CD14-positive monocyte (primary cell): Measurements from ENCODE around the gene SPESP1. TPM values are rescaled to one million over a fixed set of nuclear protein-coding genes. Genes with fewer than 3 reads are reported as not detected.

Experiments
- DNase-seq, 3 donors: peaks; one replicate each; pipeline ENCODE4 v3.0.0-alpha.2; 2011 to 2022
- H2AFZ ChIP-seq: 2 replicates; pipeline ENCODE4 v1.6.0; 2012; ENCODE audit warnings: mild to moderate bottlenecking, low read depth, low read length, inconsistent platforms; ENCODE audit not compliant: insufficient read depth, poor library complexity, severe bottlenecking
- H3K27ac ChIP-seq, 2 donors: 1 replicate in 1 of 2; 2 replicates in 1 of 2; pipeline ENCODE4 v1.5.1; 2012 to 2013; ENCODE audit warnings: low read length in 2 of 2, control low read depth in 1 of 2, inconsistent platforms in 1 of 2, low read depth in 1 of 2, mild to moderate bottlenecking in 1 of 2
- H3K27me3 ChIP-seq, 2 donors: one replicate each; pipeline versions ENCODE4 v1.6.0 to v1.6.1; 2011 to 2013; ENCODE audit warnings: low read length in 2 of 2; ENCODE audit not compliant: control insufficient read depth in 2 of 2, insufficient read depth in 2 of 2
- H3K36me3 ChIP-seq, 2 donors: replicated peaks in 1 of 2; 1 replicate in 1 of 2; 2 replicates in 1 of 2; pipeline versions ENCODE4 v1.5.1 to v1.6.1; 2012 to 2013; ENCODE audit warnings: low read length in 2 of 2, control low read depth in 1 of 2, inconsistent platforms in 1 of 2, mild to moderate bottlenecking in 1 of 2; ENCODE audit not compliant: insufficient read depth in 2 of 2, control insufficient read depth in 1 of 2
- H3K4me1 ChIP-seq, 2 donors: 1 replicate in 1 of 2; 2 replicates in 1 of 2; pipeline versions ENCODE4 v1.5.1 to v1.6.1; 2012 to 2013; ENCODE audit warnings: low read length in 2 of 2, control low read depth in 1 of 2, inconsistent platforms in 1 of 2, mild to moderate bottlenecking in 1 of 2, moderate library complexity in 1 of 2; ENCODE audit not compliant: insufficient read depth in 2 of 2, control insufficient read depth in 1 of 2
- H3K4me2 ChIP-seq: replicated peaks from 2 replicates; pipeline ENCODE3; 2012; ENCODE audit warnings: low read length, moderate library complexity, mild to moderate bottlenecking; ENCODE audit not compliant: poor library complexity, severe bottlenecking; ENCODE audit errors: extremely low read depth
- H3K4me3 ChIP-seq, 3 experiments: fragments of 200-600 bp in 1 of 3; sonication (generic) in 1 of 3; replicated peaks in 1 of 3; 1 replicate in 2 of 3; 2 replicates in 1 of 3; pipeline ENCODE4 v1.5.1; 2011 to 2013; ENCODE audit warnings: low read length in 3 of 3, mild to moderate bottlenecking in 3 of 3, control low read depth in 2 of 3, low read depth in 2 of 3, inconsistent platforms in 1 of 3, moderate library complexity in 1 of 3
- H3K79me2 ChIP-seq: 2 replicates; pipeline ENCODE4 v1.6.0; 2012; ENCODE audit warnings: mild to moderate bottlenecking, control low read depth, inconsistent platforms, low read length, moderate library complexity; ENCODE audit not compliant: insufficient read depth
- H3K9ac ChIP-seq: 2 replicates; pipeline ENCODE4 v1.6.0; 2017; ENCODE audit warnings: low read length, mild to moderate bottlenecking; ENCODE audit not compliant: insufficient read depth, poor library complexity, severe bottlenecking
- H3K9me3 ChIP-seq, 2 donors: replicated peaks in 1 of 2; 1 replicate in 1 of 2; 2 replicates in 1 of 2; pipeline versions ENCODE4 v1.5.1 to v1.6.1; 2012 to 2013; ENCODE audit warnings: low read length in 2 of 2, control low read depth in 1 of 2; ENCODE audit not compliant: control insufficient read depth in 1 of 2, insufficient read depth in 1 of 2
- H4K20me1 ChIP-seq: 2 replicates; pipeline ENCODE4 v1.6.0; 2012; ENCODE audit warnings: mild to moderate bottlenecking, low read length, control low read depth, moderate library complexity; ENCODE audit not compliant: insufficient read depth
- H3K27ac Mint-ChIP-seq, 7 donors: one replicate each; pipeline ENCODE4 v1.8.0; 2020; ENCODE audit warnings: mild to moderate bottlenecking in 7 of 7, mixed read lengths in 7 of 7, moderate library complexity in 6 of 7, inconsistent platforms in 2 of 7
- H3K27me3 Mint-ChIP-seq, 3 donors: one replicate each; pipeline ENCODE4 v1.8.0; 2021 to 2022; ENCODE audit warnings: low read depth in 3 of 3, mild to moderate bottlenecking in 3 of 3, mixed read lengths in 3 of 3, moderate library complexity in 3 of 3, inconsistent platforms in 1 of 3
- H3K36me3 Mint-ChIP-seq, 2 donors: one replicate each; pipeline ENCODE4 v1.8.0; 2020; ENCODE audit warnings: mixed read lengths in 2 of 2, inconsistent platforms in 1 of 2, mild to moderate bottlenecking in 1 of 2
- H3K4me1 Mint-ChIP-seq: one replicate; pipeline ENCODE4 v1.8.0; 2020; ENCODE audit warnings: mild to moderate bottlenecking, mixed read lengths
- H3K4me3 Mint-ChIP-seq, 2 donors: one replicate each; pipeline ENCODE4 v1.8.0; 2020; ENCODE audit warnings: mild to moderate bottlenecking in 2 of 2, mixed read lengths in 2 of 2, moderate library complexity in 1 of 2
- H3K9me3 Mint-ChIP-seq, 7 donors: one replicate each; pipeline ENCODE4 v1.8.0; 2020 to 2022; ENCODE audit warnings: mixed read lengths in 7 of 7, mild to moderate bottlenecking in 6 of 7, moderate library complexity in 6 of 7, inconsistent platforms in 2 of 7
- WGBS: methylation state at CpG from one replicate; pipeline ENCODE4 v1.1.5; 2013; ENCODE audit warnings: missing lambda C conversion rate; ENCODE audit not compliant: insufficient coverage; 5-methylcytosine and 5-hydroxymethylcytosine counted together
- intact Hi-C, 2 donors: fragments of 100-400 bp; cut with micrococcal nuclease; formaldehyde crosslinking; loops; one replicate each; pipeline versions ENCODE4 v1.15.0 to v1.15.1; 2023
- polyA plus RNA-seq, 3 donors: library from polyadenylated mRNA; depleted of rRNA in 1 of 3; unstranded in 2 of 3; stranded (reverse) in 1 of 3; fragments of 300-500 nt in 2 of 3; fragments of >200 nt in 1 of 3; fragmentation: Illumina TruSeq in 2 of 3; gene quantifications; 1 replicate in 2 of 3; 2 replicates in 1 of 3; pipeline ENCODE4 v1.2.3, GENCODE V29; 2012 to 2021
- TF ChIP-seq, protein P1 (sequence below): fragments of 200-600 bp; IDR thresholded peaks from one replicate; pipeline ENCODE4 v1.8.0; 2022; ENCODE audit warnings: antibody characterized with exemption, mild to moderate bottlenecking

SPESP1 gene
- polyA plus RNA-seq, 3 donors: 0.17 to 0.86 (median 0.47) TPM

DNA sequence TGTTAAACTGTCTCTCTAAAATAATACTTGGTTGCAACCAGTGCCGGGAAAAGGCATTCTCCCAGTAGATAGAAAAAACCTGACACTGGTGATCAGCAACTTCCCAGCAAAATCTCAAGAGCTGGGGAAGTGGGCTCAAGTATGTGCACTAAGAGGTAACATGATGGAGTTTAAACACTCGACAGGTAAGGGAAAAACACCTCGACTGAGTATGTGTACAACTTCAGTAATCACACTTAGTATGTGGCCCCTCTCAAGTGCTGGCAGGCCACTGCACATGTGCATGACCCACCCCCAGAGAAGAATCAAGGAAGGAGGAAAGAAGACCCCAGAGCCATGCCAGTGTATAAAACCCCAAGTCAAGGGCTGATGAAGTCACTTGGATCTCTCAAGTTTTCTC lies 27.4 kb downstream of the SPESP1 start:
- Mint-ChIP-seq H3K4me1 (no peaks in the 10 kb centered on the region), H3K27me3 (peaks cover 0 to 6% (median 2%) of the 10 kb centered on the region in 3 donors), H3K36me3 (no peaks in the 10 kb centered on the region), H3K4me3 (no peak overlapping the region), H3K27ac (no peak overlapping the region), H3K9me3 (peaks cover 0 to 8% (median 3%) of the 10 kb centered on the region in 7 donors)
- Histone ChIP-seq H3K9me3 (no peaks in the 10 kb centered on the region), H3K4me2 (no peak overlapping the region), H4K20me1 (no peaks in the 10 kb centered on the region), H3K36me3 (no peaks in the 10 kb centered on the region), H3K27ac (no peak overlapping the region), H3K79me2 (no peaks in the 10 kb centered on the region), H3K9ac (no peak overlapping the region), H3K4me1 (no peaks in the 10 kb centered on the region), H2AFZ (no peak overlapping the region), H3K27me3 (no peaks in the 10 kb centered on the region), H3K4me3 (no peak overlapping the region)
- TF ChIP-seq, protein P1, sequence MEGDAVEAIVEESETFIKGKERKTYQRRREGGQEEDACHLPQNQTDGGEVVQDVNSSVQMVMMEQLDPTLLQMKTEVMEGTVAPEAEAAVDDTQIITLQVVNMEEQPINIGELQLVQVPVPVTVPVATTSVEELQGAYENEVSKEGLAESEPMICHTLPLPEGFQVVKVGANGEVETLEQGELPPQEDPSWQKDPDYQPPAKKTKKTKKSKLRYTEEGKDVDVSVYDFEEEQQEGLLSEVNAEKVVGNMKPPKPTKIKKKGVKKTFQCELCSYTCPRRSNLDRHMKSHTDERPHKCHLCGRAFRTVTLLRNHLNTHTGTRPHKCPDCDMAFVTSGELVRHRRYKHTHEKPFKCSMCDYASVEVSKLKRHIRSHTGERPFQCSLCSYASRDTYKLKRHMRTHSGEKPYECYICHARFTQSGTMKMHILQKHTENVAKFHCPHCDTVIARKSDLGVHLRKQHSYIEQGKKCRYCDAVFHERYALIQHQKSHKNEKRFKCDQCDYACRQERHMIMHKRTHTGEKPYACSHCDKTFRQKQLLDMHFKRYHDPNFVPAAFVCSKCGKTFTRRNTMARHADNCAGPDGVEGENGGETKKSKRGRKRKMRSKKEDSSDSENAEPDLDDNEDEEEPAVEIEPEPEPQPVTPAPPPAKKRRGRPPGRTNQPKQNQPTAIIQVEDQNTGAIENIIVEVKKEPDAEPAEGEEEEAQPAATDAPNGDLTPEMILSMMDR: no peak
- no peak for DNase-seq
- intact Hi-C loops: no loop called here
- no CpG with 5 or more reads among the region's 3 CpGs for whole genome bisulfite sequencing

DNA sequence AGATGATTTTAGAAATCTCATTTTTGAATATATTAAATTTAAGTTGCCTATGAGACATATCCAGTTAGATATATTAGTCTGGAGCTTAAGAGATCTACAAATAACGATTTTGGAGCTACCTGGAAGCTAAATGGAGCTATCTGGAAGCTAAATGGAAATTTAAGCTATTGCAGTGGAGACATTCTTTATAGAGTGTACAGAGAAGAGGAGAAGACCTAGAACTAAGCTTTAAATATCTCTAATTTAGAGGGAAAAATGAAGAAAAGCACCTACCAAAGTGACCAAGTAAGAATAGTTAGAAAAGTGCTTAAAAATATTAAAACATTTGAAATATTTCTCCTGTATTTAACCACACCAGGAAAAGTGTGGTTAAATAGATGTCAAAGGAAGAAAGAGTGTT lies 28.3 kb downstream of the SPESP1 start:
- Histone ChIP-seq H3K27me3 (no peaks in the 10 kb centered on the region), H3K9ac (no peak overlapping the region), H3K4me2 (no peak overlapping the region), H4K20me1 (no peaks in the 10 kb centered on the region), H3K4me3 (no peak overlapping the region), H3K79me2 (no peaks in the 10 kb centered on the region), H3K27ac (no peak overlapping the region), H3K9me3 (no peaks in the 10 kb centered on the region), H3K36me3 (no peaks in the 10 kb centered on the region), H3K4me1 (no peaks in the 10 kb centered on the region), H2AFZ (no peak overlapping the region)
- H3K9me3 Mint-ChIP-seq: peaks cover 0 to 9% (median 6%) of the 10 kb centered on the region in 7 donors
- no peak overlapping the region for H3K4me3 Mint-ChIP-seq
- no peaks in the 10 kb centered on the region for H3K4me1 Mint-ChIP-seq
- no peak for DNase-seq
- no CpG with 5 or more reads among the region's 1 CpG for WGBS
- no peak overlapping the region for H3K27ac Mint-ChIP-seq
- intact Hi-C loops: no loop called here
- H3K36me3 Mint-ChIP-seq: no peaks in the 10 kb centered on the region
- peaks cover 0 to 6% (median 2%) of the 10 kb centered on the region in 3 donors for H3K27me3 Mint-ChIP-seq
- TF ChIP-seq, protein P1: no peak
